ENCODE data around the gene GJC3.

DNA sequence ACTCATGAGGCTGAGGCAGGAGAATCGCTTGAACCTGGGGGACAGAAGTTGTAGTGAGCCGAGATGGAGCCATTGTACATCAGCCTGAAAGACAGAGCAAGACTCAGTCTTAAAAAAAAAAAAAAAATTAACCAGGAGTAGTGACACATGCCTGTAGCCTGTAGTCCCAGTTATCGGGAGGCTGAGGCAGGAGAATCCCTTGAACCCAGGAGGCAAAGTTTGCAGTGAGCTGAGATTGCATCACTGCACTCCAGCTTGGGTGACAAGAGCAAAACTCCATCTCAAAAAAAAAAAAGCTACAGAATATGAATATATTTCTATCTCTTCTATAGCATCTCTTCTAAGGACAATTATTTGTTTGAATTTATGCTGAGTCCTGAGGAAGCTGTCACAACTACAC is 39.9 kb upstream of the GJC3 start:
- no peak for TF ChIP-seq ZNF436 (CRISPR knock-in tag; IDR thresholded peaks at IDR 0.05)
- no peak for TF ChIP-seq TEAD2 (tag; IDR thresholded peaks at IDR 0.05)
- TF ChIP-seq ZSCAN32 (CRISPR knock-in tag; IDR thresholded peaks at IDR 0.05), result no peak
- TF ChIP-seq HNRNPUL1 (IDR thresholded peaks at IDR 0.05; ENCODE audit: low read length), result no peak
- TF ChIP-seq, protein P1, sequence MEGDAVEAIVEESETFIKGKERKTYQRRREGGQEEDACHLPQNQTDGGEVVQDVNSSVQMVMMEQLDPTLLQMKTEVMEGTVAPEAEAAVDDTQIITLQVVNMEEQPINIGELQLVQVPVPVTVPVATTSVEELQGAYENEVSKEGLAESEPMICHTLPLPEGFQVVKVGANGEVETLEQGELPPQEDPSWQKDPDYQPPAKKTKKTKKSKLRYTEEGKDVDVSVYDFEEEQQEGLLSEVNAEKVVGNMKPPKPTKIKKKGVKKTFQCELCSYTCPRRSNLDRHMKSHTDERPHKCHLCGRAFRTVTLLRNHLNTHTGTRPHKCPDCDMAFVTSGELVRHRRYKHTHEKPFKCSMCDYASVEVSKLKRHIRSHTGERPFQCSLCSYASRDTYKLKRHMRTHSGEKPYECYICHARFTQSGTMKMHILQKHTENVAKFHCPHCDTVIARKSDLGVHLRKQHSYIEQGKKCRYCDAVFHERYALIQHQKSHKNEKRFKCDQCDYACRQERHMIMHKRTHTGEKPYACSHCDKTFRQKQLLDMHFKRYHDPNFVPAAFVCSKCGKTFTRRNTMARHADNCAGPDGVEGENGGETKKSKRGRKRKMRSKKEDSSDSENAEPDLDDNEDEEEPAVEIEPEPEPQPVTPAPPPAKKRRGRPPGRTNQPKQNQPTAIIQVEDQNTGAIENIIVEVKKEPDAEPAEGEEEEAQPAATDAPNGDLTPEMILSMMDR (IDR thresholded peaks at IDR 0.05 in 2 of 3, conservative IDR thresholded peaks at IDR 0.05 in 1 of 3; ENCODE audit: insufficient read depth in 2 of 3, low read depth in 1 of 3, low read length in 3 of 3), result no peak
- TF ChIP-seq ZBTB8A (IDR thresholded peaks at IDR 0.05; ENCODE audit: partially characterized antibody), result no peak
- no peak for TF ChIP-seq EZH2 (IDR thresholded peaks at IDR 0.05; ENCODE audit: borderline replicate concordance, low read depth, low read length)
- no peak for TF ChIP-seq ZFP36 (IDR thresholded peaks at IDR 0.05; ENCODE audit: low read depth, low read length, partially characterized antibody)
- TF ChIP-seq HDAC2 (IDR thresholded peaks at IDR 0.05), result no peak
- TF ChIP-seq SREBF2 (CRISPR knock-in tag; IDR thresholded peaks at IDR 0.05), result no peak
- TF ChIP-seq TBP (optimal IDR thresholded peaks at IDR 0.05; ENCODE audit: low read depth, low read length), result no peak
- TF ChIP-seq DNMT1 (IDR thresholded peaks at IDR 0.05), result no peak

All from K562 (cell line).